Panc1 (cell line): ENCODE results near the gene GCAT. TPM values are rescaled to one million over a fixed set of nuclear protein-coding genes. Genes with fewer than 3 reads are reported as not detected.

Experiments
- ATAC-seq: fragments of 200-7000 bp; cut with Tn5 transposase; 2 replicates; pipeline ENCODE4 v1.9.1; 2020; ENCODE audit warnings: mild to moderate bottlenecking, moderate library complexity
- BruUV-seq: library from RNA; stranded (reverse); fragments of 400-500 nt; replicated peaks from 2 replicates; lab custom pipeline; 2021; lab: Mats Ljungman, UMichigan
- CTCF ChIA-PET: fragments of 300-600 bp; sonication (Branson Sonifier 250); formaldehyde crosslinking; loops from one replicate; lab custom pipeline; 2022; ENCODE audit warnings: antibody characterized with exemption; lab: Charles Lee
- POLR2A ChIA-PET: fragments of 300-600 bp; sonication (Branson Sonifier 250); formaldehyde crosslinking; loops from one replicate; lab custom pipeline; 2022; ENCODE audit warnings: antibody characterized with exemption; lab: Charles Lee
- DNase-seq: peaks from one replicate; pipeline ENCODE4 v3.0.0-alpha.2; 2010; ENCODE audit warnings: low read depth, low spot score
- H3K27ac ChIP-seq: 2 replicates; pipeline ENCODE4 v1.5.1; 2011; ENCODE audit warnings: mild to moderate bottlenecking, low read length, inconsistent platforms
- H3K27me3 ChIP-seq: fragments of 200-500 bp; sonication (Bioruptor generic); 2 replicates; pipeline ENCODE4 v1.6.0; 2014; ENCODE audit warnings: low read length, inconsistent platforms; ENCODE audit not compliant: control insufficient read depth, insufficient read depth
- H3K36me3 ChIP-seq: fragments of 200-500 bp; sonication (Bioruptor generic); 2 replicates; pipeline ENCODE4 v1.5.1; 2014; ENCODE audit warnings: inconsistent platforms, mild to moderate bottlenecking, low read length, moderate library complexity; ENCODE audit not compliant: control insufficient read depth, insufficient read depth
- H3K4me1 ChIP-seq: 2 replicates; pipeline ENCODE4 v1.5.1; 2011; ENCODE audit warnings: inconsistent platforms, mild to moderate bottlenecking, low read length, moderate library complexity; ENCODE audit not compliant: control insufficient read depth, insufficient read depth
- H3K4me3 ChIP-seq, 2 experiments: 2 replicates each; pipeline ENCODE4 v1.5.1; 2011 to 2012; ENCODE audit warnings: low read depth in 2 of 2, low read length in 2 of 2, mild to moderate bottlenecking in 2 of 2, inconsistent platforms in 1 of 2, moderate library complexity in 1 of 2
- H3K9me3 ChIP-seq: fragments of 200-500 bp; sonication (Bioruptor generic); 2 replicates; pipeline ENCODE4 v1.5.1; 2014; ENCODE audit warnings: low read depth, mild to moderate bottlenecking, inconsistent platforms, low read length, moderate library complexity; ENCODE audit not compliant: control insufficient read depth, insufficient read depth
- CTCF ChIP-seq: fragments of 450-650 bp; IDR thresholded peaks from 2 replicates; pipeline ENCODE4 v1.5.1; 2017; ENCODE audit warnings: mild to moderate bottlenecking
- POLR2AphosphoS5 ChIP-seq: IDR thresholded peaks from 2 replicates; pipeline ENCODE4 v1.6.1; 2012; ENCODE audit warnings: mild to moderate bottlenecking, low read depth, low read length, moderate library complexity
- REST ChIP-seq, 2 experiments: IDR thresholded peaks; 2 replicates each; pipeline ENCODE4 v1.6.1; 2011 to 2012; ENCODE audit warnings: low read depth in 2 of 2, control low read depth in 1 of 2, low read length in 1 of 2, mild to moderate bottlenecking in 1 of 2, moderate library complexity in 1 of 2; ENCODE audit not compliant: insufficient read depth in 1 of 2
- SIN3A ChIP-seq: IDR thresholded peaks from 2 replicates; pipeline ENCODE4 v1.6.1; 2012; ENCODE audit warnings: low read depth, mild to moderate bottlenecking, low read length, moderate library complexity, borderline replicate concordance; ENCODE audit not compliant: insufficient read depth
- TCF7L2 ChIP-seq: IDR thresholded peaks from 2 replicates; pipeline ENCODE4 v1.6.1; 2011; ENCODE audit warnings: mild to moderate bottlenecking, low read depth, low read length, inconsistent platforms
- in situ Hi-C: cut with HindIII; loops from 2 replicates; pipeline ENCODE4 v1.10.0; 2016; ENCODE audit warnings: low sequenced_read_pairs, low pct_unique_long_range_greater_than_20kb
- intact Hi-C: fragments of 100-400 bp; cut with micrococcal nuclease; formaldehyde crosslinking; loops from one replicate; pipeline ENCODE4 v1.10.0; 2022; ENCODE audit not compliant: unreplicated experiment
- total RNA-seq: library from RNA; stranded (reverse); gene quantifications from one replicate; pipeline ENCODE4 v1.2.1, GENCODE V29; 2021; ENCODE audit not compliant: unreplicated experiment

Gene GCAT
- total RNA-seq, 1 experiment from 2014 or later, result 11.2 TPM

DNA sequence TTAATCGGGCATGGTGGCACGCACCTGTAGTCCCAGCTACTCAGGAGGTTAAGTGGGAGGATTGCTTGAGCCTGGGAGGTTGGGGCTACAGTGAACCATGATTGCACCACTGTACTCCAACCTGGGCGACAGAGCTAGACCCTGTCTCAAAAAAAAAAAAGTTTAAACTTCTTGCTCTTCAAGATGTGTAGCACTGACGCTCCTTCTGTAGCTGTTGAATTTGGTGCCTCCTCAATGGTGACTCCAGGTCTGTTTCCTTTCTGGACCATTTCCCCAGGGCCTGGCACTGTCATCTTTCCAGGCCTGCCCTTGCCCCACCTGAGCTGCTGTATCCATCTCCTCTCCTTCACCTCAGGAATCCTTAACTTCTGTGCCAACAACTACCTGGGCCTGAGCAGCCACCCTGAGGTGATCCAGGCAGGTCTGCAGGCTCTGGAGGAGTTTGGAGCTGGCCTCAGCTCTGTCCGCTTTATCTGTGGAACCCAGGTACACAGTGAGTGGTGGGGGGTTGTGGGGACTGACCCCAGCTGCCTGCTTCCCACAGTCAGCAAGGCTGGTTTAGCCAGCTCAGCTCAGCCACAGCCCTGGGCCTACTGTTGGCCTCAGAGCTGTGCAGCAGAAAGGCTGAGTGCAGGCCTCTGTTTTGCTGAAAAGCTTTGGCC, 2.1 kb downstream of the GCAT start:
- no peak for ATAC-seq
- TF ChIP-seq CTCF (no peak), TCF7L2 (no peak), SIN3A (no peak), POLR2AphosphoS5 (no peak), REST (IDR thresholded peaks at IDR 0.05; ENCODE audit: insufficient read depth in 1 of 2, low read depth in 2 of 2, low read length in 1 of 2) (no peak)
- no TSS peak for BruUV-seq
- Histone ChIP-seq H3K9me3 (no peaks in the 10 kb centered on the region), H3K4me1 (no peaks in the 10 kb centered on the region), H3K27ac (no peak overlapping the region), H3K27me3 (no peaks in the 10 kb centered on the region), H3K4me3 (no peak overlapping the region), H3K36me3 (no peaks in the 10 kb centered on the region; the same call in 1 of the 2 replicates)
- DNase-seq, result no peak
- intact Hi-C loops (no loop called here), in situ Hi-C loops (no loop called here)
- POLR2A ChIA-PET, result interaction anchor here (0.7 kb wide), 1 partner anchor 40 kb away, joined by 3 read pairs; no protein-coding TSS in a partner anchor
- CTCF ChIA-PET, result interaction anchor here (1.1 kb wide), 1 partner anchor 167 kb away, joined by 6 read pairs; no protein-coding TSS in a partner anchor

- Histone ChIP-seq H3K36me3 (no peaks in the 10 kb centered on the region), H3K4me3 (no peak overlapping the region), H3K4me1 (no peaks in the 10 kb centered on the region), H3K27me3 (no peaks in the 10 kb centered on the region), H3K27ac (no peak overlapping the region), H3K9me3 (no peaks in the 10 kb centered on the region)
- ATAC-seq, result no peak
- BruUV-seq, result no TSS peak
- intact Hi-C loops, result no loop called here
- POLR2A ChIA-PET, result no interaction called here
- CTCF ChIA-PET, result no interaction called here
- in situ Hi-C loops, result no loop called here
- TF ChIP-seq CTCF, result no peak
- TF ChIP-seq SIN3A, result no peak
- TF ChIP-seq POLR2AphosphoS5, result no peak
- no peak for DNase-seq
Observed at GRCh38 chr22:37811867-37812266, 4.1 kb downstream of the GCAT start.
